Liver (tissue), 9 donors: ENCODE results near the gene SKIC8. TPM values are rescaled to one million over a fixed set of nuclear protein-coding genes. Genes with fewer than 3 reads are reported as not detected.

Experiments used
- DNase-seq: peaks from one replicate; pipeline ENCODE4 v3.0.0-alpha.2; 2017; ENCODE audit warnings: low spot score
- H3K27ac ChIP-seq, 2 donors: one replicate each; pipeline ENCODE4 v1.7.0; 2013; ENCODE audit warnings: inconsistent platforms in 2 of 2, low read length in 2 of 2, control low read depth in 1 of 2, low read depth in 1 of 2, mild to moderate bottlenecking in 1 of 2
- H3K27me3 ChIP-seq, 4 donors: one replicate each; pipeline versions ENCODE4 v1.6.1 to v1.7.0; 2013; ENCODE audit warnings: low read length in 3 of 4, inconsistent platforms in 1 of 4, mild to moderate bottlenecking in 1 of 4, moderate library complexity in 1 of 4; ENCODE audit not compliant: control insufficient read depth in 4 of 4, insufficient read depth in 4 of 4
- H3K36me3 ChIP-seq, 4 donors: one replicate each; pipeline versions ENCODE4 v1.6.1 to v1.7.0; 2013; ENCODE audit warnings: low read length in 3 of 4, mild to moderate bottlenecking in 3 of 4, low read depth in 1 of 4, moderate library complexity in 1 of 4; ENCODE audit not compliant: control insufficient read depth in 4 of 4, insufficient read depth in 3 of 4
- H3K4me1 ChIP-seq, 4 donors: one replicate each; pipeline versions ENCODE4 v1.6.1 to v1.7.0; 2013; ENCODE audit warnings: low read length in 3 of 4, mild to moderate bottlenecking in 3 of 4, moderate library complexity in 1 of 4; ENCODE audit not compliant: control insufficient read depth in 4 of 4, insufficient read depth in 4 of 4
- H3K4me3 ChIP-seq, 3 donors: one replicate each; pipeline versions ENCODE4 v1.6.1 to v1.7.0; 2013; ENCODE audit warnings: low read length in 3 of 3, control low read depth in 1 of 3, low read depth in 1 of 3, mild to moderate bottlenecking in 1 of 3
- H3K9ac ChIP-seq, 2 donors: one replicate each; pipeline ENCODE4 v1.7.0; 2013; ENCODE audit warnings: low read length in 2 of 2, mild to moderate bottlenecking in 2 of 2, moderate library complexity in 2 of 2, control low read depth in 1 of 2, low read depth in 1 of 2
- H3K9me3 ChIP-seq, 4 donors: one replicate each; pipeline versions ENCODE4 v1.6.1 to v1.7.0; 2013; ENCODE audit warnings: low read length in 3 of 4; ENCODE audit not compliant: control insufficient read depth in 4 of 4
- EGR1 ChIP-seq, 2 donors: IDR thresholded peaks; 2 replicates each; pipeline ENCODE4 v1.6.1; 2016 to 2018; ENCODE audit warnings: antibody characterized with exemption in 2 of 2, low read depth in 2 of 2
- FOXA1 ChIP-seq: IDR thresholded peaks from 2 replicates; pipeline ENCODE4 v1.6.1; 2016; ENCODE audit warnings: antibody characterized with exemption
- FOXA2 ChIP-seq: IDR thresholded peaks from 2 replicates; pipeline ENCODE4 v1.6.1; 2016; ENCODE audit warnings: antibody characterized with exemption
- GABPA ChIP-seq, 2 donors: IDR thresholded peaks in 1 of 2; conservative IDR thresholded peaks in 1 of 2; 2 replicates each; pipeline ENCODE4 v1.6.1; 2016; ENCODE audit warnings: antibody characterized with exemption in 2 of 2, mild to moderate bottlenecking in 1 of 2, moderate library complexity in 1 of 2
- HNF4A ChIP-seq, 2 donors: conservative IDR thresholded peaks; 2 replicates each; pipeline ENCODE4 v1.6.1; 2016; ENCODE audit warnings: antibody characterized with exemption in 2 of 2, mild to moderate bottlenecking in 2 of 2
- HNF4G ChIP-seq: IDR thresholded peaks from 2 replicates; pipeline ENCODE4 v1.6.1; 2016; ENCODE audit warnings: antibody characterized with exemption
- JUND ChIP-seq, 2 donors: IDR thresholded peaks; 2 replicates each; pipeline ENCODE4 v1.6.1; 2016; ENCODE audit warnings: antibody characterized with exemption in 2 of 2
- NR2F2 ChIP-seq: IDR thresholded peaks from 2 replicates; pipeline ENCODE4 v1.6.1; 2016; ENCODE audit warnings: antibody characterized with exemption
- RXRA ChIP-seq, 2 donors: IDR thresholded peaks; 2 replicates each; pipeline ENCODE4 v1.6.1; 2017 to 2018; ENCODE audit warnings: antibody characterized with exemption in 2 of 2, mild to moderate bottlenecking in 1 of 2
- SP1 ChIP-seq: IDR thresholded peaks from 2 replicates; pipeline ENCODE4 v1.6.1; 2018; ENCODE audit warnings: antibody characterized with exemption, mild to moderate bottlenecking
- YY1 ChIP-seq: IDR thresholded peaks from 2 replicates; pipeline ENCODE4 v1.6.1; 2016; ENCODE audit warnings: antibody characterized with exemption, mild to moderate bottlenecking
- WGBS: extraction: QIAGEN DNeasy Blood & Tissue Kit; methylation state at CpG from one replicate; pipeline ENCODE4 v1.1.7; 2013; 5-methylcytosine and 5-hydroxymethylcytosine counted together
- polyA plus RNA-seq, 2 donors: library from polyadenylated mRNA; stranded (reverse) in 1 of 2; unstranded in 1 of 2; fragments of 200-250 nt in 1 of 2; fragments of >200 nt in 1 of 2; fragmentation: Nextera tagmentation in 1 of 2; extraction: Ambion mirVana in 1 of 2; gene quantifications; one replicate each; pipeline versions ENCODE4 v1.2.1 to v1.2.3, GENCODE V29; 2013 to 2015
- total RNA-seq, 2 donors: library from RNA; depleted of rRNA; stranded (reverse); fragments of >200 nt; gene quantifications; one replicate each; pipeline ENCODE4 v1.2.3, GENCODE V29; 2014
- TF ChIP-seq, protein P1 (sequence below): IDR thresholded peaks from 2 replicates; pipeline ENCODE4 v1.6.1; 2016; ENCODE audit warnings: antibody characterized with exemption, mild to moderate bottlenecking
- TF ChIP-seq, protein P2 (sequence below): fragments of 150-350 bp; IDR thresholded peaks from 2 replicates; pipeline ENCODE4 v1.5.1; 2017; ENCODE audit warnings: improper control_type of control experiment, low read depth, low read length; ENCODE audit not compliant: missing input control
- TF ChIP-seq, protein P3 (sequence below): IDR thresholded peaks from 2 replicates; pipeline ENCODE4 v1.6.1; 2016; ENCODE audit warnings: antibody characterized with exemption
- TF ChIP-seq, protein P4 (sequence below): IDR thresholded peaks from 2 replicates; pipeline ENCODE4 v1.6.1; 2016; ENCODE audit warnings: antibody characterized with exemption
- TF ChIP-seq, protein P5 (sequence below): IDR thresholded peaks from 2 replicates; pipeline ENCODE4 v1.6.1; 2016; ENCODE audit warnings: antibody characterized with exemption
- donor health status: healthy.
- donor health status: healthy.
- donor health status: healthy.
- donor health status: healthy.
- donor health status: healthy.

Gene SKIC8
- total and polyA plus RNA-seq, 4 donors: 33.4 to 48.7 (median 40.2) TPM

DNA sequence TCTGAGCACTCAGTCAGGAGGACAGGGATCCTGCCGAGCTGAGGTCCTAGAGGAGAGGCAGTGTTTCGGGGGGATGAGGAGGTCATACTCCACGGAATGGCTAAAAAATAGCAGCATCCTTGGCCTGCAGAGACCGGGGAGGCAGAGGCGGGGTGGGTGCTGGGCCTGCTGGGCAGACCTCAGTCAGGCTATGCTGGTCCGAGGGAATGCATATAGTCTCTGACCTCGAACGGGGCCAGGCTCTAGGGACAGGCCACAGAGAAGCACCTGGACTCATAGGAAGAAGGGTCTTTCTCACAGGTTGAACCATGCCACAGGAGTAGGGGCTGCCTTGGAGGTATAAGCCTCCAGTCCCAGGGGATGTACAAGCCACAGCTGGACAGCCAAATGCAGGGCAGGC is 14.0 kb upstream of the SKIC8 start:
- no peak for DNase-seq

DNA sequence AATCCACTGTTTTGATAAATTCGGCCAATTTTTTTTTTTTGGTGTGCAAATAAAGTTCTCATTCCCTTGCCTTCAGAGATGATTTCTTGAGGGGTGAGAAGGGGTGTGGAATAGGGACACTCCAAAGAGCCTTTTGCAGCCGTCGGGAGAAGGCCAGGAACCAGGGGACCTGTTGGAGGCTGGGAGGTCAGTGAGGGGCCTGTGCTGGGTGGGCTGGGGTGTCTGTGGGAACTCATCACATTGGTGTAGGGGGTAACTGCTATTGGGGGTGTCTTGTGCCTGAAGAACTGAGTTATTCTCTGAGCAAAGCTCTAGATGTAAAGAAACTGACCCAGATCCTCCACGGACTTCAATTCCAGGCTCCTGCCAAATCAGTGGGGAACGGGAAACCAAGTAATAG is 13.5 kb upstream of the SKIC8 start:
- H3K4me3 ChIP-seq: no peak overlapping the region
- H3K36me3 ChIP-seq: no peaks in the 10 kb centered on the region
- WGBS: 86% methylated on average over 5 of the region's 5 CpGs
- no peaks in the 10 kb centered on the region for H3K9me3 ChIP-seq
- DNase-seq: no peak
- TF ChIP-seq GABPA (IDR thresholded peaks at IDR 0.05 in 1 of 2, conservative IDR thresholded peaks at IDR 0.05 in 1 of 2) (no peak), HNF4G (no peak), FOXA1 (no peak), JUND (IDR thresholded peaks at IDR 0.05) (no peak), NR2F2 (no peak), FOXA2 (no peak), YY1 (no peak), SP1 (no peak), RXRA (IDR thresholded peaks at IDR 0.05) (no peak), HNF4A (conservative IDR thresholded peaks at IDR 0.05) (no peak), EGR1 (IDR thresholded peaks at IDR 0.05; ENCODE audit: low read depth in 2 of 2) (no peak)
- TF ChIP-seq, protein P1, sequence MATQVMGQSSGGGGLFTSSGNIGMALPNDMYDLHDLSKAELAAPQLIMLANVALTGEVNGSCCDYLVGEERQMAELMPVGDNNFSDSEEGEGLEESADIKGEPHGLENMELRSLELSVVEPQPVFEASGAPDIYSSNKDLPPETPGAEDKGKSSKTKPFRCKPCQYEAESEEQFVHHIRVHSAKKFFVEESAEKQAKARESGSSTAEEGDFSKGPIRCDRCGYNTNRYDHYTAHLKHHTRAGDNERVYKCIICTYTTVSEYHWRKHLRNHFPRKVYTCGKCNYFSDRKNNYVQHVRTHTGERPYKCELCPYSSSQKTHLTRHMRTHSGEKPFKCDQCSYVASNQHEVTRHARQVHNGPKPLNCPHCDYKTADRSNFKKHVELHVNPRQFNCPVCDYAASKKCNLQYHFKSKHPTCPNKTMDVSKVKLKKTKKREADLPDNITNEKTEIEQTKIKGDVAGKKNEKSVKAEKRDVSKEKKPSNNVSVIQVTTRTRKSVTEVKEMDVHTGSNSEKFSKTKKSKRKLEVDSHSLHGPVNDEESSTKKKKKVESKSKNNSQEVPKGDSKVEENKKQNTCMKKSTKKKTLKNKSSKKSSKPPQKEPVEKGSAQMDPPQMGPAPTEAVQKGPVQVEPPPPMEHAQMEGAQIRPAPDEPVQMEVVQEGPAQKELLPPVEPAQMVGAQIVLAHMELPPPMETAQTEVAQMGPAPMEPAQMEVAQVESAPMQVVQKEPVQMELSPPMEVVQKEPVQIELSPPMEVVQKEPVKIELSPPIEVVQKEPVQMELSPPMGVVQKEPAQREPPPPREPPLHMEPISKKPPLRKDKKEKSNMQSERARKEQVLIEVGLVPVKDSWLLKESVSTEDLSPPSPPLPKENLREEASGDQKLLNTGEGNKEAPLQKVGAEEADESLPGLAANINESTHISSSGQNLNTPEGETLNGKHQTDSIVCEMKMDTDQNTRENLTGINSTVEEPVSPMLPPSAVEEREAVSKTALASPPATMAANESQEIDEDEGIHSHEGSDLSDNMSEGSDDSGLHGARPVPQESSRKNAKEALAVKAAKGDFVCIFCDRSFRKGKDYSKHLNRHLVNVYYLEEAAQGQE: no peak
- TF ChIP-seq, protein P2, sequence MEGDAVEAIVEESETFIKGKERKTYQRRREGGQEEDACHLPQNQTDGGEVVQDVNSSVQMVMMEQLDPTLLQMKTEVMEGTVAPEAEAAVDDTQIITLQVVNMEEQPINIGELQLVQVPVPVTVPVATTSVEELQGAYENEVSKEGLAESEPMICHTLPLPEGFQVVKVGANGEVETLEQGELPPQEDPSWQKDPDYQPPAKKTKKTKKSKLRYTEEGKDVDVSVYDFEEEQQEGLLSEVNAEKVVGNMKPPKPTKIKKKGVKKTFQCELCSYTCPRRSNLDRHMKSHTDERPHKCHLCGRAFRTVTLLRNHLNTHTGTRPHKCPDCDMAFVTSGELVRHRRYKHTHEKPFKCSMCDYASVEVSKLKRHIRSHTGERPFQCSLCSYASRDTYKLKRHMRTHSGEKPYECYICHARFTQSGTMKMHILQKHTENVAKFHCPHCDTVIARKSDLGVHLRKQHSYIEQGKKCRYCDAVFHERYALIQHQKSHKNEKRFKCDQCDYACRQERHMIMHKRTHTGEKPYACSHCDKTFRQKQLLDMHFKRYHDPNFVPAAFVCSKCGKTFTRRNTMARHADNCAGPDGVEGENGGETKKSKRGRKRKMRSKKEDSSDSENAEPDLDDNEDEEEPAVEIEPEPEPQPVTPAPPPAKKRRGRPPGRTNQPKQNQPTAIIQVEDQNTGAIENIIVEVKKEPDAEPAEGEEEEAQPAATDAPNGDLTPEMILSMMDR: no peak
- TF ChIP-seq, protein P3, sequence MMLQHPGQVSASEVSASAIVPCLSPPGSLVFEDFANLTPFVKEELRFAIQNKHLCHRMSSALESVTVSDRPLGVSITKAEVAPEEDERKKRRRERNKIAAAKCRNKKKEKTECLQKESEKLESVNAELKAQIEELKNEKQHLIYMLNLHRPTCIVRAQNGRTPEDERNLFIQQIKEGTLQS: no peak
- no peak overlapping the region for H3K9ac ChIP-seq
- H3K27ac ChIP-seq: no peak overlapping the region
- H3K4me1 ChIP-seq: peaks cover 0 to 4% (median 1%) of the 10 kb centered on the region in 4 donors
- H3K27me3 ChIP-seq: no peaks in the 10 kb centered on the region

More for the DNA sequence above, 14.0 kb upstream of the SKIC8 start:
- no peaks in the 10 kb centered on the region for H3K27me3 ChIP-seq
- 70% methylated on average over 8 of the region's 8 CpGs for WGBS
- TF ChIP-seq, protein P3: no peak
- TF ChIP-seq HNF4A (conservative IDR thresholded peaks at IDR 0.05): no peak
- no peak for TF ChIP-seq FOXA2
- TF ChIP-seq, protein P4, sequence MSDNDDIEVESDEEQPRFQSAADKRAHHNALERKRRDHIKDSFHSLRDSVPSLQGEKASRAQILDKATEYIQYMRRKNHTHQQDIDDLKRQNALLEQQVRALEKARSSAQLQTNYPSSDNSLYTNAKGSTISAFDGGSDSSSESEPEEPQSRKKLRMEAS: no peak
- TF ChIP-seq, protein P2: no peak
- TF ChIP-seq, protein P5, sequence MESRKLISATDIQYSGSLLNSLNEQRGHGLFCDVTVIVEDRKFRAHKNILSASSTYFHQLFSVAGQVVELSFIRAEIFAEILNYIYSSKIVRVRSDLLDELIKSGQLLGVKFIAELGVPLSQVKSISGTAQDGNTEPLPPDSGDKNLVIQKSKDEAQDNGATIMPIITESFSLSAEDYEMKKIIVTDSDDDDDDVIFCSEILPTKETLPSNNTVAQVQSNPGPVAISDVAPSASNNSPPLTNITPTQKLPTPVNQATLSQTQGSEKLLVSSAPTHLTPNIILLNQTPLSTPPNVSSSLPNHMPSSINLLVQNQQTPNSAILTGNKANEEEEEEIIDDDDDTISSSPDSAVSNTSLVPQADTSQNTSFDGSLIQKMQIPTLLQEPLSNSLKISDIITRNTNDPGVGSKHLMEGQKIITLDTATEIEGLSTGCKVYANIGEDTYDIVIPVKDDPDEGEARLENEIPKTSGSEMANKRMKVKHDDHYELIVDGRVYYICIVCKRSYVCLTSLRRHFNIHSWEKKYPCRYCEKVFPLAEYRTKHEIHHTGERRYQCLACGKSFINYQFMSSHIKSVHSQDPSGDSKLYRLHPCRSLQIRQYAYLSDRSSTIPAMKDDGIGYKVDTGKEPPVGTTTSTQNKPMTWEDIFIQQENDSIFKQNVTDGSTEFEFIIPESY: no peak
- TF ChIP-seq YY1: no peak
- no peak for TF ChIP-seq NR2F2
- no peak for TF ChIP-seq JUND (IDR thresholded peaks at IDR 0.05)
- H3K9ac ChIP-seq: no peak overlapping the region
- no peaks in the 10 kb centered on the region for H3K9me3 ChIP-seq
- peaks cover 0 to 3% (median 1%) of the 10 kb centered on the region in 4 donors for H3K4me1 ChIP-seq
- H3K27ac ChIP-seq: no peak overlapping the region
- H3K4me3 ChIP-seq: no peak overlapping the region
- no peaks in the 10 kb centered on the region for H3K36me3 ChIP-seq
